GM19397 (cell line): Measurements from ENCODE around the gene HMGN1.
"Not testable (repeated sequence)": the region's sequence is repeated elsewhere in the genome, so short reads cannot be mapped to it uniquely, and the experiment has no call there.

Source experiments
- ATAC-seq: cut with Tn5 transposase; IDR thresholded peaks from one replicate; pipeline ENCODE4 v1.9.1; 2021; ENCODE audit warnings: mild to moderate bottlenecking, moderate library complexity; ENCODE audit not compliant: unreplicated experiment

Gene HMGN1

DNA sequence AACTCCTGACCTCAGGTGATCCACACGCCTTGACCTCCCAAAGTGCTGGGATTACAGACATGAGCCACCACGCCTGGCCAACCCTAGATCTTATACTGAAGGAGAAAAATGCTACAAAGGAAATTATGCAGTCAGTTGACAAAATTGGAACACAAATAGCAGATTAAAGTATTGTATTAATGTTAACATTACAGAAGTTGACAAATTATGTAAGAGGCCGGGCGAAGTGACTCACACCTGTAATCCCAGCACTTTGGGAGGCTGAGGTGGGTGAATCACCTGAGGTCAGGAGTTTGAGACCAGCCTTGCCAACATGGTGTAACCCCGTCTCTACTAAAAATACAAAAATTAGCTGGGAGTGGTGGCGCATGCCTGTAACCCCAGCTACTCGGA, 21.0 kb upstream of the HMGN1 start:
- ATAC-seq: not testable (repeated sequence)

- no peak for ATAC-seq
Observed at GRCh38 chr21:39367783-39368182, 18.9 kb upstream of the HMGN1 start.

DNA sequence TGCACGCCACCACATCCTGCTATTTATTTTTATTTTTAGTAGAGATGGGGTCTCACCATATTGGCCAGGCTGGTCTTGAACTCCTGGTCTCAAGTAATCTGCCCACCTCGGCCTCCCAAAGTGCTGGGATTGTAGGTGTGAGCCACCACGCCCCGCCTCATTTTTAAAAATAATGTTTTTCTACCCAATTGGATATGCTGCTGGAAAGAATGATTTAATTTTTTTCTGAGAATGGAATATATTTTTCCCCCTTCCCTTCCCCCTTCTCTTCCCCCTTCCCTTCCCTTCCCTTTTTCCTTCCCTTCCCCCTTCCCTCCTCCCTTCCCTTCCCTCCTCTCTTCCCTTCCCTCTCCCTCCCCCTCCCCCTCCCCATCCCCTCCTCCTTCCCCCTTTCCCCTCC, 17.7 kb upstream of the HMGN1 start:
- ATAC-seq: no peak

- no peak for ATAC-seq
Observed at GRCh38 chr21:39364949-39365348, 16.1 kb upstream of the HMGN1 start.

- no peak for ATAC-seq
Observed at GRCh38 chr21:39363607-39364555, 15.0 kb upstream of the HMGN1 start.

DNA sequence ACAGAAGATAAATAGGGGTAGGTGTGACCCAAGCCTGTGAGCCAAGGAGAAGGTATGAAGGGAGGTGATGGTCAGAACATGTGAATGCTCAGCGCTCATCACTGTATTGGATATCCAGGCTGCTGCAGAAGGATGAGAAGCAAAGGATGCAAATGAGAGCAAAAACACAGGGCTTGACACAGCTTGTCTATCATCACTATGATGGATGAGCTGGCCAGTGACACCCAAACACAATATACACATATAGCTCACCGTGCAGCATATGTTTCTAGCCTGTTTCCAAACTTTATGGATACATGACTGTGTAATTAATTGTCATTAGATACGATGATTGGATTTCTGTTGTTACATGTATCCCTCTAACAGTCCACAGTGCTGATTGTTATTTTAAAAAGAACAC, 13.8 kb upstream of the HMGN1 start:
- ATAC-seq: no peak

GRCh38 chr21:39359382-39359781, 10.5 kb upstream of the HMGN1 start:
- ATAC-seq: no peak

GRCh38 chr21:39353295-39353694, 4.4 kb upstream of the HMGN1 start:
- ATAC-seq: no peak

DNA sequence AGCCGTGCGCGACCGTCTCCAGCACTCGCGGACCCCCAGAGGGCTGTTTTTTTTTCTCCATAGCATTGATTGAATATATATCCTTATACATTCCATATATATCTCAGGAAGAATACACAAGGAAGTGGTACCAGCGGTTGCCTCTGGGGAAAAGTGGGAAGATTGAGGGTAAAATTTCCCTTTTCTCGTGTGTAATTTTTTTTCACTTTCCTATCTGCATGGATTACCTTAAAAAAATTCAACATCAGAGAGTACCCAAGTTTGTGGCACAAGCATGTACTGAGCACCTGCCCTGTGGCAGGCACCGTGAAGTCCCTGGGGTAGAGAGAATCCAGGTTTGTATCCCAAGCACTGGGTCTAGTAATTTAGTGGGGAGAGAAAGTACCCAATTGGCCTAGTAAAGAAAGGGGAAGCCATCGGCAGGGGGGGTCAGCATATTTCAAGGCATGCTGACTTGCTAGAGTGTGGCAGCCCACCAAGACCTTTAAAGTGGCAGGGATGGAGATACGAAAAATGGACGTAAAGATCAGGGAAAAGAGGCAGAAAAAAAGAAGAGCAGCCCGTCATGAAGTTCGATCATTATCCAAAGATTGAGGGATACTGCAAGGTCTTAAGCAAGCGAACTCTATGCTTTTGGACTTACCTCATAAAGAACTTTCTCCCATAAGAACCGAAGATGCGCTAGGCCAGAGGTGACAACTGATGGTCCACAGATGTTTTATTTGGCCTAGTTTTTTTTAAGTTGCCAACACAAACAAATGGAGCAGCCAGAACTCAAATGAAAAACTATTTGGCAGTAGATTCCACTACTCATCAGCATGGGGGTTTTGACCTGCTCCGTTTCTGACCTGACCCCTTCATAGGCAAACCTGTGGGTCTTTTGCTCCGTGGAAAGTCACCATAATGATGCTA, 1.5 kb upstream of the HMGN1 start:
- no peak for ATAC-seq

DNA sequence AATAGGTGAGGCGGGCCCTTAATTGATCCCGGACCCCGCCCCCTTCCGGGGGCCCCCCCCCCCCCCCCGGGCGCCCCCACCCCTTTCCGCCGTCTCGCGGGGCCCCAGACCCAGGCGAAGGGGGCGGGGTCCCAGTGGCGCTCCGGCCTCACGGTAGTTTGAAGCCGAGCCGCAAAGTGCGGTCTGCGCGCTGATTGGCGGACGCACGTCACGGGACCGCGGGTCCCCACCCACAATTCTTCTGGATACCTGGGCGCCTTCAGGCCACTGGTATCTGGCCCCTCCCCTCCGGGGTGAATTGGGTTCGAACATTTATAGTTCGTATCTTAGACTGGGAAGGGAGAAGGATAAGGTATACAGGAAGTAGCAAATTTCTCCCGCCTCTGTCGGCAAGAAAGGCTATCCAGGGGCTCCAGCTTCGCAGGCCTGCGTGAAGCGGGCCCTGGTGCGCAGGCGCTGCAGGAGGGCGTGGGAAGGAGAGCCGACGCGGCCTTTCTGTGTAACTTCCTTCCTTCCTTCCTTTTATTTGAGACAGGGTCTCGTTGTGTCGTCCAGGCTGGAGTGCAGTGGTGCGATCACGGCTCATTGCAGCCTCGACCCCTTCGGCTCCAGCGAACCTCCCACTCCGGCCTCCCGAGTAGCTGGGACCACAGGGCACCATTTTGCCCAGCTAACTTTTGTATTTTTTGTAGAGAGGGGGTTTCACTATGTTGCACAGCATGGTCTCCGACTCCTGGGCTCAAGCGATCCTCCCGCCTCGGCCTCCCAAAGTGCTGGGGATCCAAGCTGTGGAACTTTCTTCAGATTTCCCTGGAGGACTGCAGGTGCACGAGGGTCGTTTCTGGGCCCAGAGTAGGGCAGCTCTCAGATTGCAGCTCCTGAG, 564 bp upstream of the HMGN1 start:
- ATAC-seq: peak; percentile 85

GRCh38 chr21:39348040-39348354, 891 bp downstream of the HMGN1 start:
- ATAC-seq: no peak

DNA sequence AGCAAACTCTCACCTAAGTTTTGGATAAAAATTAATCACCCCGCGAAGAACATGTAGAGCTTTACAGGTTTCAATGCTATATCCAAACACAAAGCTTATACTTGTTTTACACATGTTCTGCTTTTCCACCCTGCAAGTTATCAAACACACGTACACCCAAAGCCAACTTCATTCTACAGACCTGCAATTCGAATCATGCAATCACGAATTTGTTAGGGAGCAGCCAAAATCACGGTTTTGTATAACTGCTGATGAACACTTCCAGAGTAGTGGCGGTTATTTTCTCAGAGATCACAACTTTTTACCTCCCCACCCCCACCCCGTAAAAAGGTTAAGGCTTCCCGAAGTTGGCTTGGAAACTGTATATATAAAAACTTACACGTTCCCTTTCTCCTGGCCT, 1.4 kb downstream of the HMGN1 start:
- ATAC-seq: no peak

- no peak for ATAC-seq
Observed at GRCh38 chr21:39346671-39347331, 2.1 kb downstream of the HMGN1 start.

DNA sequence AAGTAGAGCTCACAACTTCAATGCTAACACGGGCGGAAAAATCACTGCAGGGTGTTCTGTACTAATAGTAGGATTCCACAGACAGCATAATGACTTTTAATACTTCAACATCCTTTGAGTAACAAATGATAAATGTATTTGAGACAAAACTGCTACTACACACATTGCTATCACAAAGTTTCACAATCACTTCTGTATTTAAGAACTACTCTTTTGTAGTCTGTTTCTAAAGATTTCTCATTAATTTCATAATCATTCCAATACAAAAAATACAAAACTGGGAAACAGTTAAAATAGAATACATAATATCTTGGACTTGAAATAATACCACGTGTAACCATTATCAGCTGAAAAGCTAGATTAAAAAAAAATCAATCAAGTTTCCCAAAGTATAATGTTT, 2.7 kb downstream of the HMGN1 start:
- ATAC-seq: no peak

- ATAC-seq: no peak
Observed at GRCh38 chr21:39345440-39345839, 3.4 kb downstream of the HMGN1 start.

DNA sequence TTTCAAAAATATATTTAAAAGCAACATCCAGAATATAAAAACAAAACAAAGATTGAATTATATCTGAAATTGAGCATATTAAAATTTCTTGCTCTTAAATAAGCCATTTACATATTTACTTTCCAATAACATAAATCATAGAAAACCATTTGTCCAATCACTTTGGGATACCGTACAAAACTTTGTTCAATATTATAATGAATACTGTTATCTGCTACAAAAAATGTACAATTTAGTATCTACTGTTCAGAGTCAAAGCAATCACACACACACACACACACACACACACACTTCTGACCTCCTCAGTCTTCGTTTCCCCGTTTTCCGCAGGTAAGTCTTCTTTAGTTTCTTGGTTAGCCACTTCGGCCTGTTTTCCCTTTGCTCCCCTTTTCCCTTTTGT, 4.0 kb downstream of the HMGN1 start:
- ATAC-seq: no peak

- no peak for ATAC-seq
Observed at GRCh38 chr21:39341249-39341923, 7.5 kb downstream of the HMGN1 start.

GRCh38 chr21:39340687-39341086, 8.2 kb downstream of the HMGN1 start:
- no peak for ATAC-seq

DNA sequence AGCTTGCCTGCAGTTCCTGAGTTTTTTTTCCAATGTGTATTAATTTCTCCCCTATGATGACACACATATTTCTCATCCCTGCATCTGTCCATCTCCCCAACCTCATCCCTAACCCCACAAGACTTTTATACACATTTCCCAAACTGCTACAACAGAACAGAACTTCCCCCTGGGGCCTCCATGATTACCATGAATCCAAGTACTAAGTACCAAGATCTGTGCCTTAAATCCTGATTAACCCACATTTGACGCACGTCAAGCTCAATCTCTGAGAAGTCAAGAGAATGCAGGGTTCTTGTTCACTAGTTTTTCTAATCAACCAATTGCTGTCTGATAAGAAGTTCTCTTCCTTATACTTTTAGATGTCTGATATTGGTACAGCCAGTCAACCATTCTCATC, 9.7 kb downstream of the HMGN1 start:
- no peak for ATAC-seq

- no peak for ATAC-seq
Observed at GRCh38 chr21:39336457-39337008, 12.4 kb downstream of the HMGN1 start.
